ENCODE data around the gene WWOX. TPM values are rescaled to one million over a fixed set of nuclear protein-coding genes. Genes with fewer than 3 reads are reported as not detected.

The WWOX gene
- total and polyA plus RNA-seq, 3 donors from 2014 or later: 20.6 to 76.7 (median 64.1) TPM

- H3K4me1 ChIP-seq: peaks cover 9% of the 10 kb centered on the region
- no peaks in the 10 kb centered on the region for H3K36me3 ChIP-seq (ENCODE audit: low read depth, missing control alignments)
- no peak for DNase-seq
- no peak overlapping the region for H3K4me3 ChIP-seq
- TF ChIP-seq POLR2A (IDR thresholded peaks at IDR 0.05) (no peak), CTCF (IDR thresholded peaks at IDR 0.05) (no peak)
- H3K27ac ChIP-seq: no peak overlapping the region
- no peaks in the 10 kb centered on the region for H3K27me3 ChIP-seq
- H3K9me3 ChIP-seq: no peaks in the 10 kb centered on the region
- WGBS, 2 donors: 73 to 94% methylated on average over 2 of the region's 2 CpGs
- intact Hi-C loops (cut with DNase I; ENCODE audit: low total_unique reads): no loop called here
Measured at GRCh38 chr16:78931267-78931666, 831.8 kb downstream of the WWOX start.

DNA sequence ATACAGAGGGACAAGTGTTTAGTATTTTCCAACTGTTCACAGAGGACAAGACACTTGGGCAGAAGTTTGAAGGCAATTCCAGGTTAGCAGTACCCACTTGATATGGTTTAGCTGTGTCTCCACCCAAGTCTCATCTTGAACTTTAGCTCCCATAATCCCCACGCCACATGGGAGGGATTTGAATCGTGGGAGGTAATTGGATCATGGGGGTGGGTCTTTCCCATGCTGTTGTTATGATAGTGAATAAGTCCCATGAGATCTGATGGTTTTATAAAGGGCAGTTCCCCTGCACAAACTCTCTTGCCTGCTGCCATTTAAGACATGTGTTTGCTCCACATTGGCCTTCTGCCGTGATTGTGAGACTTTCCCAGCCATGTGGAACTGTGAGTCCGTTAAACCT, 832.2 kb downstream of the WWOX start:
- TF ChIP-seq POLR2A (IDR thresholded peaks at IDR 0.05) (no peak), CTCF (IDR thresholded peaks at IDR 0.05) (no peak)

DNA sequence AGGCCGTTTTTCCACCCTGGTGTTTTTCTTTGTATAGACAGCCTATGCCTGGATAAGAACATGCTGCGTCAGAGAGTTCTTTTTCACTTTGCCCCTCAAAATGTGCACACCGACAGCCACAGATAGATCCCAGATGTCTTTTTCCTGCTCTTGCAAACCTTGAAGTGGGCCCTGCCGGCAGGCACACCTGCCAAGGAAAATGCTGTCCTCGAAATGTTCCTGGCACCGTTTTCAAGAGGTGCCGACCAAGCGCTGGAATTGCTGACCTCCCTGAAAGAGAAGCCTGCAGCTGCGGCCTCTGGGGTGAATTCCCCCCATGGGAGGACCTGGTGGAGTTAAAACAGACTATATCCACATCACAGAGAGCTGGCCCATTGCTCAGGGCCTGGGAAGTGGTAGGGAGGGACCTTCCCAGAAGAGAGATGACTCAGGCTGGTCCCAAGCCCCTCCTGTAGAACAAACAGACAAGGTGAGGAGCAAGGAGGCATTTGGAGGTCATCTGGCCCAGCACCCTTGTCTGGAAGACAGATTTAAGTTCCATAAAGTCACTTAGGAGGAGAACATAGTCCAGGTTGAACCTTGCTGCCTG, 833.0 kb downstream of the WWOX start:
- intact Hi-C loops (cut with DNase I; ENCODE audit: low total_unique reads): no loop called here
- Histone ChIP-seq H3K27me3 (no peaks in the 10 kb centered on the region), H3K4me1 (peaks cover 9% of the 10 kb centered on the region), H3K4me3 (no peak overlapping the region), H3K36me3 (ENCODE audit: low read depth, missing control alignments) (no peaks in the 10 kb centered on the region), H3K27ac (no peak overlapping the region), H3K9me3 (no peaks in the 10 kb centered on the region)
- TF ChIP-seq CTCF (IDR thresholded peaks at IDR 0.05) (no peak), POLR2A (IDR thresholded peaks at IDR 0.05) (no peak)
- DNase-seq: peak; percentile 25
- 48 to 64% methylated on average over 7 to 9 of the region's 9 CpGs for WGBS, 2 donors

More for the DNA sequence above, 832.2 kb downstream of the WWOX start:
- H3K36me3 ChIP-seq (ENCODE audit: low read depth, missing control alignments): no peaks in the 10 kb centered on the region
- intact Hi-C loops (cut with DNase I; ENCODE audit: low total_unique reads): no loop called here
- DNase-seq: peak; percentile 34
- no peaks in the 10 kb centered on the region for H3K27me3 ChIP-seq
- no peak overlapping the region for H3K27ac ChIP-seq
- peaks cover 9% of the 10 kb centered on the region for H3K4me1 ChIP-seq
- H3K9me3 ChIP-seq: no peaks in the 10 kb centered on the region
- H3K4me3 ChIP-seq: no peak overlapping the region
- 71 to 79% methylated on average over 4 of the region's 4 CpGs for WGBS, 2 donors

- H3K4me1 ChIP-seq: peaks cover 9% of the 10 kb centered on the region
- no peaks in the 10 kb centered on the region for H3K36me3 ChIP-seq (ENCODE audit: low read depth, missing control alignments)
- no peak overlapping the region for H3K27ac ChIP-seq
- 91 to 94% methylated on average over 3 of the region's 3 CpGs for WGBS, 2 donors
- no peaks in the 10 kb centered on the region for H3K27me3 ChIP-seq
- H3K4me3 ChIP-seq: no peak overlapping the region
- no peak for DNase-seq
- H3K9me3 ChIP-seq: no peaks in the 10 kb centered on the region
- intact Hi-C loops (cut with DNase I; ENCODE audit: low total_unique reads): no loop called here
- no peak for TF ChIP-seq POLR2A (IDR thresholded peaks at IDR 0.05)
- TF ChIP-seq CTCF (IDR thresholded peaks at IDR 0.05): no peak
Measured at GRCh38 chr16:78936060-78936459, 836.6 kb downstream of the WWOX start.

GRCh38 chr16:78939597-78939996, 840.1 kb downstream of the WWOX start:
- no peaks in the 10 kb centered on the region for H3K4me1 ChIP-seq
- H3K36me3 ChIP-seq (ENCODE audit: low read depth, missing control alignments): no peaks in the 10 kb centered on the region
- DNase-seq: no peak
- no peaks in the 10 kb centered on the region for H3K9me3 ChIP-seq
- 71 to 84% methylated on average over 6 of the region's 6 CpGs for WGBS, 2 donors
- no peak overlapping the region for H3K4me3 ChIP-seq
- intact Hi-C loops (cut with DNase I; ENCODE audit: low total_unique reads): no loop called here
- no peaks in the 10 kb centered on the region for H3K27me3 ChIP-seq
- no peak overlapping the region for H3K27ac ChIP-seq
- TF ChIP-seq CTCF (IDR thresholded peaks at IDR 0.05): no peak
- no peak for TF ChIP-seq POLR2A (IDR thresholded peaks at IDR 0.05)
